ENCODE data around the gene MYL4.

MYL4 gene

DNA sequence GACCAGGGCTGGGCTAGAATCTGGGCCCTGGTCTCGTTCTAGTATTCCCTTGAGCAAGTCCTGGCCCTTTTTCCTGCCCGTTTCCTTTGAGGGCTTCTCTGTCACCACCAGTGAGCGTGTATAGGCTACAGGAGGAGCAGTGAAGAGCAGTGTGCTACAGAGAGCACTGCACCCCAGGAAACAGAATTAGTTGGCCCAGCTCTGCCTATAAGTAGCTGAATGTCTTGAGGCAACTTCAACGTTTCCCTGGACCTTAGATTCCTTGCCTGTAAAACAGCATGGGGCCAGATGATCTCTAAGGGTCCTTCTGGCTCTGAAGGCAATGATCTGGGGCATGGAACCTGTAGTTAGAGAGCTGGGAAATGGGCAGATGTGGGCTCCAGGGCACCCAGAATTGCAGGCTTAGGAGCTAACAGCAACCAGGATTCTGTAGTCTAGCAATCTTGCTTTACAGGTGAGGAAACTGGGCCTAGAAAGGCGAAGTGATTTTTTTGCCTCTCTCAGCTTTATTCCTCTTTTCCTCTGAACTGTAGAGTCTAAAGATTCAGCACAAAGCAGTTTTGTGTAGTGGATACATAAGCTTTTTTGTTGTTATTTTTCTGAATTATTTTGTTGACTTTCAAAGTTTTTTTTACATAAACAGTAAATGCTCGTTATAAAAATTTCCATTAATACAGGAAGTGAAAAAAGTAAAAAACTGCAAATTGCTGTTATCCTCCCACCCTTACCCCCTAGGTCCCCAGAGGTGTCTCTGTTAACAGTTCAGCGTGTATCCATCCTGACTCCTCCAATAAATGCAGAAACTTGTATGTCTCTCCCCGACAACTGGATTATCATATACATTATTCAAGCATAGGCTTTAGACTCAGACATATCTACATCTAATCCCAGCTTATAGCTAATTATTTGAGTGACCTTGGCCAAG is 1.7 kb upstream of the MYL4 start:
- Histone ChIP-seq H3K9ac (ENCODE audit: low read depth, low read length, poor library complexity, severe bottlenecking) (no peak overlapping the region), H4K20me1 (ENCODE audit: insufficient read depth, low read length, poor library complexity, severe bottlenecking) (no peaks in the 10 kb centered on the region), H3K4me1 (ENCODE audit: insufficient read depth, low read length, poor library complexity, severe bottlenecking) (peaks cover 28% of the 10 kb centered on the region), H3K4me2 (ENCODE audit: low read depth, low read length, poor library complexity, severe bottlenecking) (no peak overlapping the region), H3K9me2 (replicated peaks; ENCODE audit: low read depth, low read length) (no peaks in the 10 kb centered on the region), H3K4me3 (ENCODE audit: low read length, poor library complexity, severe bottlenecking) (no peak overlapping the region), H3K36me3 (ENCODE audit: insufficient read depth, low read length) (no peaks in the 10 kb centered on the region), H3F3A (ENCODE audit: low read depth) (no peaks in the 10 kb centered on the region), H3K9me3 (ENCODE audit: insufficient read depth, low read depth, low read length) (no peaks in the 10 kb centered on the region), H2AFZ (ENCODE audit: low read length) (no peak overlapping the region), H3K79me2 (ENCODE audit: insufficient read depth, low read length) (no peaks in the 10 kb centered on the region), H3K27me3 (ENCODE audit: insufficient read depth, low read length, poor library complexity, severe bottlenecking) (no peaks in the 10 kb centered on the region)
- TF ChIP-seq EZH2phosphoT487 (IDR thresholded peaks at IDR 0.05; ENCODE audit: borderline replicate concordance): no peak
- TF ChIP-seq, protein P1, sequence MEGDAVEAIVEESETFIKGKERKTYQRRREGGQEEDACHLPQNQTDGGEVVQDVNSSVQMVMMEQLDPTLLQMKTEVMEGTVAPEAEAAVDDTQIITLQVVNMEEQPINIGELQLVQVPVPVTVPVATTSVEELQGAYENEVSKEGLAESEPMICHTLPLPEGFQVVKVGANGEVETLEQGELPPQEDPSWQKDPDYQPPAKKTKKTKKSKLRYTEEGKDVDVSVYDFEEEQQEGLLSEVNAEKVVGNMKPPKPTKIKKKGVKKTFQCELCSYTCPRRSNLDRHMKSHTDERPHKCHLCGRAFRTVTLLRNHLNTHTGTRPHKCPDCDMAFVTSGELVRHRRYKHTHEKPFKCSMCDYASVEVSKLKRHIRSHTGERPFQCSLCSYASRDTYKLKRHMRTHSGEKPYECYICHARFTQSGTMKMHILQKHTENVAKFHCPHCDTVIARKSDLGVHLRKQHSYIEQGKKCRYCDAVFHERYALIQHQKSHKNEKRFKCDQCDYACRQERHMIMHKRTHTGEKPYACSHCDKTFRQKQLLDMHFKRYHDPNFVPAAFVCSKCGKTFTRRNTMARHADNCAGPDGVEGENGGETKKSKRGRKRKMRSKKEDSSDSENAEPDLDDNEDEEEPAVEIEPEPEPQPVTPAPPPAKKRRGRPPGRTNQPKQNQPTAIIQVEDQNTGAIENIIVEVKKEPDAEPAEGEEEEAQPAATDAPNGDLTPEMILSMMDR (conservative IDR thresholded peaks at IDR 0.05; ENCODE audit: low read length): no peak

DNA sequence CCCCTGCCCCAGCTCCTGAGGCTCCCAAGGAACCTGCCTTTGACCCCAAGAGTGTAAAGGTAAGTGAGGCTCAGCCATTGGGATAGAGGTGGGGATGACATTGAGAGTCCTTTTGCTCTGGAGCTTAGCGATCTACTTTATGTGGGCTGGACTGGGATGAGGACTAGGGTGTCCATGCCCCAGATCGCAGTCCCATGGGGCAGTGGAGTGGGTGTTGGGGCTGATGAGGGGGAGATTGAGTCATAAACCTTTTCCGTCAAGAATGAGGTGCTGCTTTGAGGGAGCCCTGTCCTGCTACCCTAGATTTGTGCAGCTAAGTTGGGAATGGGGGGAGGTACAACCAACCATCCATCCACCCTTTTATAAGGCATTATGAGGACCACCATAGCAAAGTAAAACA is 351 bp downstream of the MYL4 start:
- no peaks in the 10 kb centered on the region for H3K9me2 ChIP-seq (replicated peaks; ENCODE audit: low read depth, low read length)
- no peaks in the 10 kb centered on the region for H3K79me2 ChIP-seq (ENCODE audit: insufficient read depth, low read length)
- no peak overlapping the region for H3K4me2 ChIP-seq (ENCODE audit: low read depth, low read length, poor library complexity, severe bottlenecking)
- H3K4me1 ChIP-seq (ENCODE audit: insufficient read depth, low read length, poor library complexity, severe bottlenecking): peaks cover 16% of the 10 kb centered on the region
- TF ChIP-seq, protein P1 (conservative IDR thresholded peaks at IDR 0.05; ENCODE audit: low read length): no peak
- no peak for TF ChIP-seq EZH2phosphoT487 (IDR thresholded peaks at IDR 0.05; ENCODE audit: borderline replicate concordance)
- H4K20me1 ChIP-seq (ENCODE audit: insufficient read depth, low read length, poor library complexity, severe bottlenecking): no peaks in the 10 kb centered on the region
- H3K9me3 ChIP-seq (ENCODE audit: insufficient read depth, low read depth, low read length): no peaks in the 10 kb centered on the region
- no peak overlapping the region for H3K9ac ChIP-seq (ENCODE audit: low read depth, low read length, poor library complexity, severe bottlenecking)
- H3K36me3 ChIP-seq (ENCODE audit: insufficient read depth, low read length): no peaks in the 10 kb centered on the region
- H3F3A ChIP-seq (ENCODE audit: low read depth): no peaks in the 10 kb centered on the region
- no peak overlapping the region for H2AFZ ChIP-seq (ENCODE audit: low read length)
- H3K4me3 ChIP-seq (ENCODE audit: low read length, poor library complexity, severe bottlenecking): no peak overlapping the region
- no peaks in the 10 kb centered on the region for H3K27me3 ChIP-seq (ENCODE audit: insufficient read depth, low read length, poor library complexity, severe bottlenecking)

DNA sequence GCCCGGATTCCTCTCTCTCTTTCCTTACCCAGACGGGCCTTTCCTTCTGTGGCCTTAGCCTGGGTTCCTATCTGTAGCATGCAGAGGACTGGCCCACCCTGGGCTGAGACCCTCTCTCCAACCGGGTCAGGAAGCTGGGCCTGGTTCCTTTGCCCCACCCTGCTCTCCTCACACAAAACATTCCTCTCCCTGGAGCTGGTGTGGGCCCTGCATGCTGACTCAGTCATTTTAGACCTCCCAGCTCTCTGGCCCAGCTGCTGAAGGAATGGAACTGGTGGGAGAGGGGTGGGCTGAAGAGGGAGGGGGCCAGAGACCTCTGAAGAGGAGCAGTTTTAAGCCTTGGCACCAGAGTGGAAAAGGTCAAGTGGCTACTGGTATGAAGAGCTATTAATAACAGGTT is 957 bp downstream of the MYL4 start:
- no peak for TF ChIP-seq EZH2phosphoT487 (IDR thresholded peaks at IDR 0.05; ENCODE audit: borderline replicate concordance)
- TF ChIP-seq, protein P1 (conservative IDR thresholded peaks at IDR 0.05; ENCODE audit: low read length): no peak
- Histone ChIP-seq H3K79me2 (ENCODE audit: insufficient read depth, low read length) (no peaks in the 10 kb centered on the region), H3K9me2 (replicated peaks; ENCODE audit: low read depth, low read length) (no peaks in the 10 kb centered on the region), H3K36me3 (ENCODE audit: insufficient read depth, low read length) (no peaks in the 10 kb centered on the region), H2AFZ (ENCODE audit: low read length) (no peak overlapping the region), H3K4me2 (ENCODE audit: low read depth, low read length, poor library complexity, severe bottlenecking) (no peak overlapping the region), H3K4me1 (ENCODE audit: insufficient read depth, low read length, poor library complexity, severe bottlenecking) (peaks cover 10% of the 10 kb centered on the region), H4K20me1 (ENCODE audit: insufficient read depth, low read length, poor library complexity, severe bottlenecking) (no peaks in the 10 kb centered on the region), H3K9me3 (ENCODE audit: insufficient read depth, low read depth, low read length) (no peaks in the 10 kb centered on the region), H3K27me3 (ENCODE audit: insufficient read depth, low read length, poor library complexity, severe bottlenecking) (no peaks in the 10 kb centered on the region), H3K9ac (ENCODE audit: low read depth, low read length, poor library complexity, severe bottlenecking) (no peak overlapping the region), H3K4me3 (ENCODE audit: low read length, poor library complexity, severe bottlenecking) (no peak overlapping the region), H3F3A (ENCODE audit: low read depth) (no peaks in the 10 kb centered on the region)
